ENCODE measurements around the gene LTBP2.

Gene LTBP2

GRCh38 chr14:74638066-74638465, 26.0 kb upstream of the LTBP2 start:
- DNase-seq (ENCODE audit: low read depth), result no peak

DNA sequence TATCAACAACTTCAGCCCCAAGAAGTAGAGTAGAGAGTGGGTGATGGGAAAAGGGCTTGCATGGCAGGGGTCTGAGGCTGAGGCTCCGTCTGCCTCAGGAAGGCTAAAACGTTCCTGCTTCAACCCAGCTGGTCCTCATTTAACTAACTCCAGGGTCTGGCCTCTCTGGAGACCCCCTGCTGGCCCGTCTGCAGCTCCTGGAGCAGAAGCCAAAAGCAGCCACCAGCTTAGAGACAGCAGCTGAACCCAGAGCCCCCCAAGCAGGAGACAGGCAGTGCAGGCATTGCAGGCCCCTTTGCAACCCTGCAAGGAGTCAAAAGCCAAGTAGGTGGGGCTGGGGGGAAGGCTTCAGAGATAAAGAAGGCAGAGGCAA, 25.1 kb upstream of the LTBP2 start:
- no peak for DNase-seq (ENCODE audit: low read depth)

DNA sequence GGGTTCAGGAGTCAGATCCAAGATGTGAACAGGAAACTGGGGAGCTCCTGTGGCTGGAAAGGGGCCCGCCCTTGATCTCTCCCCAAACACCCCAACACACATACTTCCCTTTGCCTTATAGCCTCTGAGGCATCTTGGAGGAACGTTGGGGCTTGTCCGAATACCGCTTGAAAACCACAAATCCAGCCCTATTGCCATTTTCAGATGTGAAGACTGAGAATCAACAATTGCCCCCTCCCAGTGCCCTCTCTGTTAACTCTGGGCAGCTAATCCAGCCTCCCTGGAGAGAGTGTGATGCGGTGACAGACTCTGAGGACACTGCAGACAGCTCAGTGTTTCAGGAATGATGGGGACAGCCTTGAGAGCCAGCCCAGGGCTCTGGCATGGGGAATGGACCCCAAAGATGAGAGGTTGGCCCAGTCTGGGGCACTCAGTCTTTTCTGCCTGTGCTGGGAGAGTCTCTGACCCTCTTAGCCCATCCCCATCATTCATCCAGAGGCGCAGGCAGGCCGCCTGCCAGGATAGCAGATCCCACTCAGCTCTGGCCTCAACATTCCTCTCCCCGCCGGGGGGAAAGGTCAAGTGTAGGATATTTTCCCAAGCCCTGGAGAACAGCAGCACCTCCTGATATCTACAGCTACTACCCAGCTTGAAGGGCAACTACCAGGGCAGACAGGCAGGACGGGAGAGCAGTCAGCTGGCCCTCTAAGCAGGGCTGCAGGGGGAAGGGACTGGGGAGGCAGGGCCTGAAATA, 24.6 kb upstream of the LTBP2 start:
- DNase-seq (ENCODE audit: low read depth), result no peak

- DNase-seq (ENCODE audit: low read depth), result no peak
Observed at GRCh38 chr14:74635847-74636246, 23.8 kb upstream of the LTBP2 start.

DNA sequence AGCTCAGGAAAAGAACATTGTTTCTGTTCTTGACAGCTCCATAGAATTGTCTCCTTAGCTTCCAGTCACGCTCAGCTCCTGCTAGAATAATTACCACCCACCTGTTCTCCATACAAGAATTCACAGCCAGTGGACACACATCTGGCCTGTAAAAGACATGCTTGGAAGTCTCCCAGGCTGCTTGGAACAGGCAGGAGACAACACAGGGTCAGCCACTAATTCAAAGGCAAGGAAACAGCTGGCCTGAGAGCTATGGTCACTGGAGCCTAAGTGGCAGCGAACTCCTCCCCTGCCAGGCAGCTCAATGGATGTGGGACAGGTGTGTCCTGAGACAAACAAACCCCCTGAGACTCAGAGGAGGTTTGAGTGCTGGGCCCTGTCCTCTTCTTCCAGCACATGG, 22.9 kb upstream of the LTBP2 start:
- DNase-seq (ENCODE audit: low read depth), result no peak

DNA sequence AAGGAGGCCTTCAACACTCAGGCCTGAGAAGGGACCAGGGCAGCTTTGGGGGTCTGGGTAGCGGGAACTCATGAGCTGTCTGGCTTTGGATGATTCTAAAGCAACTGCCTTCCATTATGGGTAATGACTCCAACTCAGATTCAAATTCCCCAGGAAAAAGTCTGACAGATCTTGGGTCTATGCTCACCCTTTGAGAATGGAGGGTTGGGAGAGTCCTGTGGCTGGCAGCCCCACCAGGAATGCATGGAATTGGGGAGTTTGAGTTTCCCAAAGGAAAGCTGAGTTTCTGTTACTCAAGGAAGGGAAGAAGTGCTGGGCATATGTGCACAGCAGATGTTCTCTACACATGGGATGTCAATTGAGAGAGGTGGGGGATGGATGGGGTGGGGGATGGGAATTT, 22.4 kb upstream of the LTBP2 start:
- DNase-seq (ENCODE audit: low read depth), result no peak

GRCh38 chr14:74630881-74631690, 19.0 kb upstream of the LTBP2 start:
- DNase-seq (ENCODE audit: low read depth), result no peak

DNA sequence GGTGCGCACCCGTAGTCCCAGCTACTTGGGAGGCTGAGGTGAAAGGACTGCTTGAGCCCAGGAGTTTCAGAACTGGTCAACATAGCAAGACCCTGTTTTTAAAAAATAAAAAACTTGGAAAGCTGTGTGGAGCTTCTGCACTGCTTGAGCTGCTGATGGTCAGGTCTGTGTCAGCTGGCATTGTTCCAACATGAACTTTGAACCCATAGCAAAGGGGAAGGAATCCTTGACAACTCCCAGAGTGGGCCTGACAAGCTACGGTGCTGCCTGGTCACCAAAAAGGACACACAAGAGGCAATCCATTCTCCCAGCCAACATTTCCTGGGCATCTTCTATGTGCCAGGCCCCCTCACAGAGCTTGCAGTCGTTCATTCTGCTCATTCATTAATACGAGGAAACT, 16.4 kb upstream of the LTBP2 start:
- no peak for DNase-seq (ENCODE audit: low read depth)

GRCh38 chr14:74627076-74627475, 15.0 kb upstream of the LTBP2 start:
- DNase-seq (ENCODE audit: low read depth), result no peak

- no peak for DNase-seq (ENCODE audit: low read depth)
Observed at GRCh38 chr14:74622257-74622656, 10.2 kb upstream of the LTBP2 start.

- no peak for DNase-seq (ENCODE audit: low read depth)
Observed at GRCh38 chr14:74621556-74621955, 9.5 kb upstream of the LTBP2 start.

DNA sequence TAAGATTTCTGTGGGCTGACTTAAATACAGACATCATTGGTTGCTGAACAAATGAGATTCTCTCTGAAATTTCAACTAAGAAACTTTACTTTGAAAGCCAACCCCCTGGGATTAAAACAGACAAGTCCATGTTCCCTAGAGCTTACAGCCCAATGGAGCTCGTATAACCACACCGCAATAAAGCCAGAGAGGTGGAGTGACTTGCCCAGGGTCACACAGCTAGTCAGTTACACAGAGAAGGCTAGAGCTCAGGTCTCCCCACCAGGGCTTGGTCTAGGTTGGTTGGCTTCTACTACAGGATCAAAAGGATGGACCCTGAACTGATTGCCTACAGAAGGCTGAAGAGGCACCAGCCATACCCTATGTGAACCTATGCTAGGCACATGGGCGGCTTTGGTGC, 8.9 kb upstream of the LTBP2 start:
- DNase-seq (ENCODE audit: low read depth), result no peak

DNA sequence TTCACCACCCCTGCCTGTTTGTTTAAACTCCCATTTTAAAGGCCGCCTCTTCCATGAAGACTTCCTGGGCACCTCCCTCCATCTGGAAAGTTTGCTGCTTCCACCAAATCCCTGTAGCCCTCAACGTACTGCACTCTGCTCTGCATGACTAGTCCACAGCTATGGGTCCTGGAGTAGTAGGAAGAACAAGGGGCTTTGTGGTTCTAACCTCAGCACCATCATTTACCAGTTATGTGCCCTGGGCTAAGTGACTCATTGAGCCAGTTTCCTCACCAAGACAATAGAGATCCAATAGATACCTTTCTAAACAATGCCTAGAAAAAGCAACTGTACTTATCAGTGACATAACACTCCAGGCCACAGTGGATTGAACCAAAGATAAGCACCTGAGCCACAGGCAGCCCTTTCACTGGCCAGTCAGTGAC, 8.5 kb upstream of the LTBP2 start:
- no peak for DNase-seq (ENCODE audit: low read depth)

- DNase-seq (ENCODE audit: low read depth), result peak; percentile 95
Observed at GRCh38 chr14:74619672-74620131, 7.7 kb upstream of the LTBP2 start.

- DNase-seq (ENCODE audit: low read depth), result no peak
Observed at GRCh38 chr14:74618078-74618952, 6.3 kb upstream of the LTBP2 start.

DNA sequence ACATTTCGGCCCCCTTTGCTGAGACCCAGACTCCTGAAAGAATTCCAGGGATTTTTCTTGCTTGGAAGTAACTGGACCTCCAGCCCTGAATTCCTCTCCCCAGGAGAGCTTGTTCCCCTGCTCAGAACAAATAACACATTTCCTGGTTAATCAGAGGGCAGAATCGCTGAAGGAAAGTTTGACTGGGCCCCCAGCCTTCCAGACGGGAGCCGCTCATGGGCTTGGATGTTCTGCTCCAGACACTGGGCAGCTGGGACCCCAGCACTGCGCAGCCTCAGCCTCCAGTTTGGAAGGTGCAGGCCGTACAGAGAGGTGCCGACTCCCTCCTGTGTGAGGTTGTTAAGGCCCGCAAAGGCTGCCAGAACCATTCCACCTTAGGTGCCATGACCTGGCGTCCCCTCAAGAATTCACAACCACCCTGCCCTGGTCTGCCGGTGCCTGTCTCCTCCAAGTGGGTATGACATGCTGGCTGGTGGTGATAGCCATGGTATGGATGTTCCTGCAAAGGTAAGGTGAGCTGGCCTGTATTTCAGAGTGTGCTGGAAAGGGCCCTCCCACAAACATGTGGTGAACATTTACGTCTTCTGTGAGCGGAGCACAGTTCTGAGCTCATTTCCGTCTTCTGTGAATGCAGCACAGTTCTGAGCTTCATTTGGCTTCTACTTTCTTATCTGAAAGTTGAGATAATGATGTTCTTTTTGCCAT, 5.1 kb upstream of the LTBP2 start:
- no peak for DNase-seq (ENCODE audit: low read depth)

- no peak for DNase-seq (ENCODE audit: low read depth)
Observed at GRCh38 chr14:74616507-74616906, 4.5 kb upstream of the LTBP2 start.

DNA sequence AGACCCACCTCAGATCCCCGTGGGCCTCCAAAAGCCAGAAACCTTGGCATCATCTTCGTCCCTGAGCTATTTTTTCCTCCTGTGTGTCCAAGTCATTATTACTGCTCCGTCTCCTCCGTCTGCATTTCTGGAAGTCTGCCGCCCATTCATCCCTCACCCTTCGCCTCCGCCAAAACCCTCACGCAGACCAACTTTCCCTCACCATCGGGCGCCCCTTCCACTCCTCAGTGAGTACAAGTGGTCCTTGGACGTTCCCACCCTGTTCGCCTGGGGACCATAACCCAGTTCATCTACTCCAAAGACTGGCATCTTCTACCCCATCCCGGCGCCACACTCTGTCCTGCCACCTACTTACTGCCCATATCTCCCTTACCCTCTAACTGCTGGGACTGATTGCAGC, 3.7 kb upstream of the LTBP2 start:
- DNase-seq (ENCODE audit: low read depth), result no peak

DNA sequence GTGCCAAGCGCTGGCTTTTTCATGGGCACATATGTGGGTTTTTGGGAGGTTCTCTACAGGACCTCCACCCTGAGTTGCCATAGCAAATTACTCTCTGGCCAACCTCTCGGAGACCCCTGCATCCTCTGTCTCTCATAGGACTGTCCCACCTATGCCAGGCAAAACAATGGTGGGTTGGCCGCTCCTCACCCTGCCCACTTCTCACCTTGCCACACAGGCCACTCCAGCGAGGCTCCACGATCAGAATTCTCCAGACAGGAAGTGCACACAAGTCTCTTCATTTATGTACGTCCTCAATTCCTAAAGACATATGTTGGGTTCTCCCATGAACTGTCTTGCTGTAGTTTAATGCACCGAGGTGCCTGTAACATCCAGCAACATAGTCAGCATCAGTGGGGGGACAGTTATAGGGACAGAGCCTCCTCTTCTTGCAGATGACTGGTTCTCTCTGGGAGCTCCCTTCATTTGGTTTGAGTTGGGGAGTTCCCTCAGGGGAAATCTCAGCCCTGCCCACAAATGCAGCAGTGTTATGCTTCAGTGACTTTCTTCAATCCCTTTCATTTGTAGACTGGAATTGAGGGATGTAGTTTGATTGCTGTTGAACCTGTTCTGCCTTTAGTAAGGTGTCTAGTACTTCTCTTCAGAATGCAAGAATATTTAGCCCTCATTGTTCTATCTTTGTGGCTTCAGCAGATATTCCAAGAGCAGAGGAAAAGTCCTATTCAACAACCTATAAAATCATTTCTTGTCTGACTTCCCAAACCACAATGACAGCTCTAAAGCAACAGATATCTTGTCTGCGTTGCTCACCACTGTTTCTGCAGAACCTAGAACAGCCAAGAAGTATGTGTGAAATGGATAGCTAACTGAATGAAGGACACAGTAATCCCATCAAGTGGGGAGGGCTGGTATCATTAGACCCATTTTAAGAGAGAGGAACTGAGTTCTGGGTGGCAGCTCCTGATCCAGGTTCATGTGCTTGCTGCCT, 2.8 kb upstream of the LTBP2 start:
- no peak for DNase-seq (ENCODE audit: low read depth)

DNA sequence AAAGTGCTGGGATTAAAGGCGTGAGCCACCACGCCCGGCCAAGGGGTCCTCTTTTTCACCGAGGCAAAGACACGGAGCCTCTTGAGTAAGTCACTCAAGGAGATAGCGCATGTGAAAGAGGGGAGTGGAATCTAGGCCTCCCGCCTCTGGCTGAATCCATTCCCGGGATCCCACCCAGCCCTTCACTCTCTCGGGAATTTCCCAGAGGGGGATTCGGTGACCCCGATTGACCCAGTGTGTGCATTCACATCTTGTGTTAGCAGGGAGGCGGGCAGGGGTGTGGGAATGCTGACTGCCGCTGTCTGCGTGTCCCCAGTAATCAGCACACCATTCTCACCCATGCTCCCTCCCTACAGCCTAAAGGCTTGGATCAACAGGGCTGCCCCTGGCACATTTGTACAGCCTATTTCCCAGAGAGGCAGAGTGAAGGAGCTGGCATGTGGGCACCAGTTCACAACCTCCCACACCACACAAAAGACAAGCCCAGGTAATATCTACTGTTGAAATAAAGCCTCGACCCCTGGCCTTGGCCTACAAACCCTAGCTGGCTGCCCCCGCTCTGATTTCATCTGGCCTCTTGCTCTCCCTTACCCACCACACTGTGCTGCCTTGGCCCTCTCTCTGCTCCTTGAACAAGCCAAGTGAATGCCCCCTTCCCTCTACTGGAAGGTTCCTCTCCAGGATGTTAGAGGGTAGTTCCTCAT, 1.3 kb upstream of the LTBP2 start:
- DNase-seq (ENCODE audit: low read depth), result no peak

Data from fibroblast of the conjunctiva (primary cell).